ENCODE measurements around the gene TNS1.

Gene TNS1

GRCh38 chr2:217761645-217762277 is 241.0 kb downstream of the TNS1 start:
- no peak for TF ChIP-seq CTCF (IDR thresholded peaks at IDR 0.05; ENCODE audit: low read depth, low read length)
- no peak for DNase-seq (ENCODE audit: extremely low read depth, low read depth)

- no peak for DNase-seq (ENCODE audit: extremely low read depth, low read depth)
- no peak for TF ChIP-seq CTCF (IDR thresholded peaks at IDR 0.05; ENCODE audit: low read depth, low read length)
These were observed 242.8 kb downstream of the TNS1 start for GRCh38 chr2:217759991-217760390.

GRCh38 chr2:217757108-217757463 is 245.7 kb downstream of the TNS1 start:
- TF ChIP-seq CTCF (IDR thresholded peaks at IDR 0.05; ENCODE audit: low read depth, low read length), result no peak

GRCh38 chr2:217756375-217757107 is 246.3 kb downstream of the TNS1 start:
- DNase-seq (ENCODE audit: extremely low read depth, low read depth), result no peak
- TF ChIP-seq CTCF (IDR thresholded peaks at IDR 0.05; ENCODE audit: low read depth, low read length), result peak; percentile 95

More at GRCh38 chr2:217757108-217757463, 245.7 kb downstream of the TNS1 start:
- DNase-seq (ENCODE audit: extremely low read depth, low read depth), result no peak

GRCh38 chr2:217755027-217755745 is 247.6 kb downstream of the TNS1 start:
- TF ChIP-seq CTCF (IDR thresholded peaks at IDR 0.05; ENCODE audit: low read depth, low read length), result no peak
- no peak for DNase-seq (ENCODE audit: extremely low read depth, low read depth)

GRCh38 chr2:217753460-217754200 is 249.2 kb downstream of the TNS1 start:
- DNase-seq (ENCODE audit: extremely low read depth, low read depth), result no peak
- TF ChIP-seq CTCF (IDR thresholded peaks at IDR 0.05; ENCODE audit: low read depth, low read length), result no peak
